SK-N-SH treated with all-trans-retinoic acid at 6 μM for 48 hours (cell line): ENCODE measurements around the gene TOE1.

Source experiments
- ZFP3 ChIP-seq: fragments of 250-450 bp; sonication (Bioruptor Pico); IDR thresholded peaks from 2 replicates; pipeline ENCODE4 v1.5.0; 2020; ENCODE audit warnings: mild to moderate bottlenecking, moderate library complexity
- ZFP30 ChIP-seq: fragments of 450-650 bp; formaldehyde crosslinking; IDR thresholded peaks from 2 replicates; pipeline ENCODE4 v1.5.0; 2022; ENCODE audit warnings: mild to moderate bottlenecking, moderate library complexity

DNA sequence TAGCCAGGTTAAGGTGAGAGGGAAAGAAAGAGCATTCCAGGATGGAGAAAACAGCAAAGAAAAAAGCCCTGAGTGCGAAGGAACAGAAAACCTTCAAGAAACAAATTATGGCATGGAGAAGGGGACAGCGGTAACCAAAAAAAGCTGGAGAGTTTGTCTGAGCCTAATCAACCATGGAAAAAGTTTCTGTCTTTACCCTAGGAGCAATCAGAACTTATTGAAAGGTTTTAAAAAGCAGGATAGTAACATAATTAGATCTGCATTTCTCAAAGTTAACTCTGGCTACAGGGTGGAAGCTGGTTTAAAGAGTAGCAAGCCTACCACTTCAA lies 39.3 kb upstream of the TOE1 start:
- TF ChIP-seq ZFP30 (CRISPR knock-in tag): no peak
- no peak for TF ChIP-seq ZFP3 (CRISPR knock-in tag)
